Endodermal cell (in vitro differentiated cells): ENCODE measurements around the gene SLFN12. TPM values are rescaled to one million over a fixed set of nuclear protein-coding genes. Genes with fewer than 3 reads are reported as not detected.
"Not testable (repeated sequence)": the region's sequence is repeated elsewhere in the genome, so short reads cannot be mapped to it uniquely, and the experiment has no call there.

ENCODE experiments used
- DNase-seq: peaks from one replicate; pipeline ENCODE4 v3.0.0-alpha.2; 2017
- H3K27ac ChIP-seq: 2 replicates; pipeline ENCODE4 v1.5.1; 2013; ENCODE audit warnings: mild to moderate bottlenecking, low read depth, low read length, moderate library complexity
- H3K27me3 ChIP-seq: 2 replicates; pipeline ENCODE4 v1.6.1; 2013; ENCODE audit warnings: mild to moderate bottlenecking, low read length, moderate library complexity; ENCODE audit not compliant: insufficient read depth, control insufficient read depth, poor library complexity, severe bottlenecking
- H3K36me3 ChIP-seq: 2 replicates; pipeline ENCODE4 v1.7.0; 2013; ENCODE audit warnings: mild to moderate bottlenecking, low read length, moderate library complexity; ENCODE audit not compliant: control insufficient read depth, insufficient read depth
- H3K4me1 ChIP-seq: one replicate; pipeline ENCODE4 v1.7.0; 2013; ENCODE audit warnings: low read length; ENCODE audit not compliant: control insufficient read depth, insufficient read depth
- H3K4me3 ChIP-seq: 2 replicates; pipeline ENCODE4 v1.5.1; 2013; ENCODE audit warnings: mild to moderate bottlenecking, low read length, moderate library complexity
- H3K9ac ChIP-seq: 2 replicates; pipeline ENCODE4 v1.6.1; 2013; ENCODE audit warnings: mild to moderate bottlenecking, low read length, moderate library complexity; ENCODE audit not compliant: poor library complexity, severe bottlenecking; ENCODE audit errors: extremely low read depth
- H3K9me3 ChIP-seq: 2 replicates; pipeline ENCODE4 v1.6.1; 2013; ENCODE audit warnings: mild to moderate bottlenecking, low read length, moderate library complexity; ENCODE audit not compliant: control insufficient read depth
- H3K27ac Mint-ChIP-seq: 2 replicates; pipeline ENCODE4 v1.8.0; 2020; ENCODE audit warnings: mixed read lengths
- H3K27me3 Mint-ChIP-seq: 2 replicates; pipeline ENCODE4 v1.8.0; 2021; ENCODE audit warnings: mild to moderate bottlenecking, mixed read lengths; ENCODE audit not compliant: insufficient read depth
- H3K36me3 Mint-ChIP-seq: 2 replicates; pipeline ENCODE4 v1.8.0; 2020; ENCODE audit warnings: low read depth, mixed read lengths
- H3K4me1 Mint-ChIP-seq: 2 replicates; pipeline ENCODE4 v1.8.0; 2020; ENCODE audit warnings: mixed read lengths
- H3K4me3 Mint-ChIP-seq: 2 replicates; pipeline ENCODE4 v1.8.0; 2020; ENCODE audit warnings: mild to moderate bottlenecking, moderate library complexity, mixed read lengths
- H3K9me3 Mint-ChIP-seq: 2 replicates; pipeline ENCODE4 v1.8.0; 2020; ENCODE audit warnings: mild to moderate bottlenecking, mixed read lengths
- WGBS, 2 experiments: methylation state at CpG; one replicate each; pipeline versions ENCODE4 v1.1.5 to v1.1.7; 2013; ENCODE audit warnings: missing lambda C conversion rate in 2 of 2, mixed read lengths in 1 of 2; ENCODE audit not compliant: insufficient coverage in 1 of 2, insufficient read length in 1 of 2; 5-methylcytosine and 5-hydroxymethylcytosine counted together
- total RNA-seq, 2 donors: library from RNA; stranded (reverse); fragmentation: NEBNext Ultra II Directional in 1 of 2; extraction: Animal tissue kit (Norgen Biotek cat#: 25700) in 1 of 2; gene quantifications; 2 replicates in 1 of 2; 3 replicates in 1 of 2; pipeline ENCODE4 v1.2.1, GENCODE V29; 2021
- TF ChIP-seq, protein P1 (sequence below): fragments of 200-600 bp; sonication (generic); conservative IDR thresholded peaks from 2 replicates; pipeline ENCODE4 v1.5.0; 2021; ENCODE audit warnings: antibody characterized with exemption, mild to moderate bottlenecking

Gene SLFN12
- total RNA-seq, 2 donors from 2014 or later, result 3.7 to 4.9 TPM

DNA sequence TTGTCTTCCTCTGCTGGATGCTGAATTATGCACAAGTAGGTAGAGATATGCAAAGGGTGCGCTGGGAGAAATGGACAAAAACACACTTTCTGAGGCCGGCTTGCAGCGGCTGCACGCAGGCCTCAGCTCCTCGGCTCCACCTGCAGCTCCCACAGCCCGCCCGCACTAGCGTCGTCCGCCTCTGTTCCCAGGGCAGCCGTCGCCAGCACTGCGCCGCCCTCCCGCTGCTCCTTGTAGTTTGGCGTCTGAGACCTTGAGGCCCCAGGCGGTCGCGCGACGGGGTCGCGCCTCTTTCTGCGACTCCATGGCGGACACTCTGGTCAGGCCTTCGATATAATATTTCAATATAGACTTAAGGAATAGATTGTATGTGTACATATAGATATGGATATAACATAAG lies 24.8 kb downstream of the SLFN12 start:
- TF ChIP-seq, protein P1, sequence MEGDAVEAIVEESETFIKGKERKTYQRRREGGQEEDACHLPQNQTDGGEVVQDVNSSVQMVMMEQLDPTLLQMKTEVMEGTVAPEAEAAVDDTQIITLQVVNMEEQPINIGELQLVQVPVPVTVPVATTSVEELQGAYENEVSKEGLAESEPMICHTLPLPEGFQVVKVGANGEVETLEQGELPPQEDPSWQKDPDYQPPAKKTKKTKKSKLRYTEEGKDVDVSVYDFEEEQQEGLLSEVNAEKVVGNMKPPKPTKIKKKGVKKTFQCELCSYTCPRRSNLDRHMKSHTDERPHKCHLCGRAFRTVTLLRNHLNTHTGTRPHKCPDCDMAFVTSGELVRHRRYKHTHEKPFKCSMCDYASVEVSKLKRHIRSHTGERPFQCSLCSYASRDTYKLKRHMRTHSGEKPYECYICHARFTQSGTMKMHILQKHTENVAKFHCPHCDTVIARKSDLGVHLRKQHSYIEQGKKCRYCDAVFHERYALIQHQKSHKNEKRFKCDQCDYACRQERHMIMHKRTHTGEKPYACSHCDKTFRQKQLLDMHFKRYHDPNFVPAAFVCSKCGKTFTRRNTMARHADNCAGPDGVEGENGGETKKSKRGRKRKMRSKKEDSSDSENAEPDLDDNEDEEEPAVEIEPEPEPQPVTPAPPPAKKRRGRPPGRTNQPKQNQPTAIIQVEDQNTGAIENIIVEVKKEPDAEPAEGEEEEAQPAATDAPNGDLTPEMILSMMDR, result no peak
- WGBS, 2 experiments, result 93 to 94% methylated on average over 15 to 22 of the region's 26 CpGs
- H3K4me3 ChIP-seq, result no peak overlapping the region
- H3K36me3 ChIP-seq, result no peaks in the 10 kb centered on the region
- Mint-ChIP-seq H3K36me3 (no peaks in the 10 kb centered on the region), H3K27ac (no peak overlapping the region), H3K4me3 (no peak overlapping the region), H3K4me1 (no peaks in the 10 kb centered on the region), H3K27me3 (peaks cover 5% of the 10 kb centered on the region), H3K9me3 (peaks cover 2% of the 10 kb centered on the region)
- no peaks in the 10 kb centered on the region for H3K9me3 ChIP-seq
- no peak overlapping the region for H3K9ac ChIP-seq
- peaks cover 4% of the 10 kb centered on the region for H3K27me3 ChIP-seq
- H3K27ac ChIP-seq, result no peak overlapping the region
- H3K4me1 ChIP-seq, result no peaks in the 10 kb centered on the region
- no peak for DNase-seq

- Mint-ChIP-seq H3K36me3 (no peaks in the 10 kb centered on the region), H3K9me3 (peaks cover 2% of the 10 kb centered on the region), H3K4me3 (no peak overlapping the region), H3K27me3 (peaks cover 13% of the 10 kb centered on the region), H3K4me1 (no peaks in the 10 kb centered on the region), H3K27ac (no peak overlapping the region)
- no peak overlapping the region for H3K9ac ChIP-seq
- H3K4me1 ChIP-seq, result no peaks in the 10 kb centered on the region
- H3K36me3 ChIP-seq, result no peaks in the 10 kb centered on the region
- DNase-seq, result no peak
- no peak overlapping the region for H3K27ac ChIP-seq
- H3K4me3 ChIP-seq, result no peak overlapping the region
- WGBS, 2 experiments, result 100% methylated on average over 1 of the region's 1 CpG; no CpG with 5 or more reads in 1 of the 2 experiments
- peaks cover 13% of the 10 kb centered on the region for H3K27me3 ChIP-seq
- TF ChIP-seq, protein P1, result no peak
- no peaks in the 10 kb centered on the region for H3K9me3 ChIP-seq
These were observed 25.7 kb downstream of the SLFN12 start for GRCh38 chr17:35406568-35406967.

- TF ChIP-seq, protein P1, result no peak
- WGBS, 2 experiments, result 86% methylated on average over 1 of the region's 1 CpG; no CpG with 5 or more reads in 1 of the 2 experiments
- no peaks in the 10 kb centered on the region for H3K4me1 ChIP-seq
- H3K27ac ChIP-seq, result no peak overlapping the region
- no peak overlapping the region for H3K4me3 ChIP-seq
- Mint-ChIP-seq H3K36me3 (no peaks in the 10 kb centered on the region), H3K9me3 (peaks cover 2% of the 10 kb centered on the region), H3K27ac (no peak overlapping the region), H3K27me3 (peaks cover 27% of the 10 kb centered on the region), H3K4me1 (no peaks in the 10 kb centered on the region), H3K4me3 (no peak overlapping the region)
- DNase-seq, result no peak
- H3K36me3 ChIP-seq, result no peaks in the 10 kb centered on the region
- H3K9ac ChIP-seq, result no peak overlapping the region
- H3K27me3 ChIP-seq, result peaks cover 17% of the 10 kb centered on the region
- H3K9me3 ChIP-seq, result no peaks in the 10 kb centered on the region
These were observed 27.9 kb downstream of the SLFN12 start for GRCh38 chr17:35404360-35404759.

DNA sequence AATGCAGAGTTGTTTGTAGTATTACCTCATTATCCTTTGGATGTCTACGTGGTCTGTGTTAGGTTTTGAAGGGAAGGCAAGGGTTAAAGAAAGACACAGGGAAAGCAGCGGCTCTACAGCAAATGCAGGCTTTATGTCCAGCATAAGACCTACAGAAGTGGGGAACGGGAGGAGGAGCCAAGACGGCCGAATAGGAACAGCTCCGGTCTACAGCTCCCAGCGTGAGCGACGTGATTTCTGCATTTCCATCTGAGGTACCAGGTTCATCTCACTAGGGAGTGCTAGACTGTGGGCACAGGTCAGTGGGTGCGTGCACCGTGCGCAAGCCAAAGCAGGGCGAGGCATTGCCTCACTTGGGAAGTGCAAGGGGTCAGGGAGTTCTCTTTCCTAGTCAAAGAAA lies 38.5 kb downstream of the SLFN12 start:
- H3K4me1 Mint-ChIP-seq, H3K9me3 ChIP-seq, H3K27ac Mint-ChIP-seq, H3K36me3 Mint-ChIP-seq, H3K36me3 ChIP-seq, H3K9ac ChIP-seq, H3K4me3 Mint-ChIP-seq, H3K27me3 ChIP-seq, H3K4me3 ChIP-seq, H3K4me1 ChIP-seq, H3K27ac ChIP-seq, DNase-seq, H3K27me3 Mint-ChIP-seq: not testable (repeated sequence)
- peaks cover 26% of the 10 kb centered on the region for H3K9me3 Mint-ChIP-seq
- 92 to 93% methylated on average over 9 to 13 of the region's 13 CpGs for WGBS, 2 experiments
